ENCODE measurements around the gene LRIG1.

Gene LRIG1

GRCh38 chr3:66400411-66401156 is 100.2 kb downstream of the LRIG1 start:
- DNase-seq = no peak

GRCh38 chr3:66399529-66400232 is 101.1 kb downstream of the LRIG1 start:
- no peak for DNase-seq

GRCh38 chr3:66398228-66399025 is 102.4 kb downstream of the LRIG1 start:
- no peak for DNase-seq

GRCh38 chr3:66397745-66398144 is 103.1 kb downstream of the LRIG1 start:
- DNase-seq = no peak

GRCh38 chr3:66396888-66397287 is 103.9 kb downstream of the LRIG1 start:
- DNase-seq = no peak

- DNase-seq = no peak
Measured at GRCh38 chr3:66396161-66396760, 104.6 kb downstream of the LRIG1 start.

- DNase-seq = no peak
Measured at GRCh38 chr3:66395635-66396034, 105.2 kb downstream of the LRIG1 start.

- DNase-seq = no peak
Measured at GRCh38 chr3:66394753-66395249, 106.0 kb downstream of the LRIG1 start.

- peak; percentile 48 for DNase-seq
Measured at GRCh38 chr3:66394019-66394752, 106.6 kb downstream of the LRIG1 start.

GRCh38 chr3:66393333-66394005 is 107.4 kb downstream of the LRIG1 start:
- no peak for DNase-seq

- DNase-seq = no peak
Measured at GRCh38 chr3:66392966-66393332, 107.9 kb downstream of the LRIG1 start.

- no peak for DNase-seq
Measured at GRCh38 chr3:66392512-66392911, 108.3 kb downstream of the LRIG1 start.

- DNase-seq = no peak
Measured at GRCh38 chr3:66390013-66390412, 110.8 kb downstream of the LRIG1 start.

- DNase-seq = no peak
Measured at GRCh38 chr3:66386925-66387650, 113.7 kb downstream of the LRIG1 start.

GRCh38 chr3:66386011-66386924 is 114.6 kb downstream of the LRIG1 start:
- no peak for DNase-seq

GRCh38 chr3:66385066-66385465 is 115.8 kb downstream of the LRIG1 start:
- DNase-seq = no peak

- no peak for DNase-seq
Measured at GRCh38 chr3:66383998-66384745, 116.7 kb downstream of the LRIG1 start.

- no peak for DNase-seq
Measured at GRCh38 chr3:66383023-66383422, 117.8 kb downstream of the LRIG1 start.

GRCh38 chr3:66382142-66382541 is 118.7 kb downstream of the LRIG1 start:
- no peak for DNase-seq
